A549 treated with CORT108297 at 1 μM for 4 hours (cell line): ENCODE data around the gene MSRB3. TPM values are rescaled to one million over a fixed set of nuclear protein-coding genes. Genes with fewer than 3 reads are reported as not detected.

Experiments used
- total RNA-seq: library from RNA; stranded (reverse); fragments of 200-300 nt; extraction: Qiagen RNA extraction; gene quantifications from 5 replicates; pipeline ENCODE4 v1.2.3, GENCODE V29; 2022

The MSRB3 gene
- total RNA-seq = 19.5 to 24.4 TPM (median 22.8 TPM) in 5 replicates

GRCh38 chr12:65278576-65279368 lies at the start of gene MSRB3:
TSS of gene MSRB3 (plus strand) at chr12:65278683. CDS start at chr12:65308580, 29,897 bp downstream.

Other genes with a start within 250 kb of the MSRB3 start
- gene WIF1, start 157.4 kb upstream of the MSRB3 start, total RNA-seq = not detected in 5 replicates
- 9.0 to 13.1 TPM (median 11.2 TPM) in 5 replicates for gene LEMD3, start 109.1 kb upstream of the MSRB3 start, total RNA-seq